GM12892 (cell line): ENCODE data around the gene PIAS1.
A peak's percentile ranks its signal among the peaks of the same experiment; 100 is the strongest.

Experiments
- DNase-seq: peaks from one replicate; pipeline ENCODE4 v3.0.0; 2011; ENCODE audit not compliant: insufficient read length
- FAIRE-seq: peaks from 2 replicates; lab custom pipeline; 2011; peaks lifted over from hg19 to GRCh38; lab: Jason Lieb, UNC
- POLR2A ChIP-seq: IDR thresholded peaks from 2 replicates; pipeline ENCODE4 v1.6.1; 2011; ENCODE audit warnings: low read depth, low read length, control low read depth
- POLR2AphosphoS5 ChIP-seq: IDR thresholded peaks from 2 replicates; pipeline ENCODE4 v1.6.1; 2011; ENCODE audit warnings: low read depth, low read length, control low read depth
- TAF1 ChIP-seq: IDR thresholded peaks from 2 replicates; pipeline ENCODE4 v1.6.1; 2011; ENCODE audit warnings: low read depth, mild to moderate bottlenecking, control low read depth, low read length, borderline replicate concordance

Gene PIAS1

DNA sequence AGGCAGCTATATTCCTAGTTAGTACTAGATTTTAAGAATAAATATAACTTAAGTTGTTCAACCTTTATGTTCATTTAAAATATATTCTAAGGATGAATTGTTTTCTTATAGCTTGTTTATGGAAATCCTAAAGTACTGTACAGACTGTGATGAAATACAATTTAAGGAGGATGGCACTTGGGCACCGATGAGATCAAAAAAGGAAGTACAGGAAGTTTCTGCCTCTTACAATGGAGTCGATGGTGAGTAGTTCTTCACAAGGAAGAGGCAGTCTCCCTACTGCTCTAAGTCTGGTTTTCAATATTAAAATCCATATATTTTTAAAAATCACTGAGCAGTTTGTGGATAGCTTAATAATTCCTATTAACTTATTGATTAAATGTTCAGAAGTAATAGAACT lies 121.4 kb downstream of the PIAS1 start:
- no peak for TF ChIP-seq POLR2AphosphoS5
- TF ChIP-seq POLR2A, result no peak
- no peak for TF ChIP-seq TAF1
- DNase-seq (no peak), FAIRE-seq (no peak)

DNA sequence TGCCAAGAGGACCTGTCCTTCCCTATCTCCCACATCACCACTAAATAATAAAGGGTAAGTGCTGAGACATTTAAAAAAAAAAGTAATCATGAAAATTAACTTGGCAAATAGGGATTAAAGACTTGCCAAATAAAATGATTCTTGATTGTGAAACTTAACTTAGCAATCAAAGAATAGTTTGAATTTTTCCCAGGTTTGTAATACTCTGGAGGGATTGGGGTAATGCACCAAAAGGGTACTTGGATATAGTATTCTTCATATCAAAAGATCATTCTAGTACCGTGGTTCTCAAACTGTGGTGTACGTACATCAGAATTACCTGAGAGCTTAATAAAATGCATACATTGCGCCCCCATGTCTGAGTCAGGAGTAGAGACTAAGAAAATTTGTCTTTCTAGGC lies 122.5 kb downstream of the PIAS1 start:
- no peak for TF ChIP-seq POLR2A
- TF ChIP-seq TAF1, result no peak
- TF ChIP-seq POLR2AphosphoS5, result no peak
- FAIRE-seq, result no peak
- DNase-seq, result no peak

DNA sequence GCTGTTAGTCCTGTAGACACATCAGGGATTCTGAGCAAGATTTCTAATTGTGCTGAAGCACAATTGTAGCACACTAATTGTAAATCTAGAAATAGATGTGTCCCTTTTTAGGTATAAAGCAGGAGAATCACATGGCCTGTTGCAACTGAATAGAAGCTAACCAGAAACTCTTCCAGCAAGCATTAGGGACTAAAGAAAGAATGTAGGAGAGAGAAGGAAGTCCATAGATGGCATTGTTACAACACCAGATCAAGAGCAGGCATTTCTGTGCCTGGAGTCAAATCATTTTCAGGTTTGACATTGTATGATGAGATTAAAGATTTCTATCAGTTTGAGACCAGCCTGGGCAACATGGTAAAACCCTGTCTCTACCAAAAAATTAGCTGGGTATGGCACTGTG lies 123.6 kb downstream of the PIAS1 start:
- no peak for TF ChIP-seq POLR2A
- TF ChIP-seq TAF1, result no peak
- TF ChIP-seq POLR2AphosphoS5, result no peak
- DNase-seq, result no peak
- FAIRE-seq, result no peak

DNA sequence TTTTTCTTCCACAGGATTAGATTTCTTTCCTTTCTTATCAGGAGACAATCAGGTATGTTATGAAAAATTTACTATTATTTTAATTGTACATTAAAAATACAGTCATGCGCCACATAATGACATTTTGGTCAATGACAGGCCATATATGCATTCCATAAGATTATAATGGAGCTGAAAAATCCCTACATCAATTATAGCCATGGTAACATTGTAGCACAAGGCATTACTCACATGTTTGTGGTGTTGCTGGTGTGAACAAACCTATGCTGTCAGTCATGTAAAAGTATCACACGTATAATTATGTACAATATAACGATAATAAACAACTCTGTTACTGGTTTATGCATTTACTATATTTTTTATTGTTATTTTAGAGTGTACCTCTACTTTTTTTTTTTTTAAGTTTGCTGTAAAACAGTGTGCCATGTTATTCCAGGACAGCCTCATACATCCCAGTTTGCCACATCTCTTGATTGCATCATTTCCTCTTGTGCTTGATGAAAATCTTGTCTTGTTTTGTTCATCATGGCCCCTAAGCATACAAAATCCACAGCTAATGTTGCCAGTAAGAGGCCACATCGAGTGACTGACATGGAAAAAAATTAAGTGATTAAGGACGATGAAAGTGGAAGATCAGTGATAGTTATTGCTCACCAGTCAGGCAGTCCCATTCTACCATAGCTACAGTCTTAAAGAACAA lies 129.7 kb downstream of the PIAS1 start:
- TF ChIP-seq TAF1, result no peak
- no peak for TF ChIP-seq POLR2A
- no peak for TF ChIP-seq POLR2AphosphoS5
- DNase-seq, result no peak
- FAIRE-seq, result no peak

DNA sequence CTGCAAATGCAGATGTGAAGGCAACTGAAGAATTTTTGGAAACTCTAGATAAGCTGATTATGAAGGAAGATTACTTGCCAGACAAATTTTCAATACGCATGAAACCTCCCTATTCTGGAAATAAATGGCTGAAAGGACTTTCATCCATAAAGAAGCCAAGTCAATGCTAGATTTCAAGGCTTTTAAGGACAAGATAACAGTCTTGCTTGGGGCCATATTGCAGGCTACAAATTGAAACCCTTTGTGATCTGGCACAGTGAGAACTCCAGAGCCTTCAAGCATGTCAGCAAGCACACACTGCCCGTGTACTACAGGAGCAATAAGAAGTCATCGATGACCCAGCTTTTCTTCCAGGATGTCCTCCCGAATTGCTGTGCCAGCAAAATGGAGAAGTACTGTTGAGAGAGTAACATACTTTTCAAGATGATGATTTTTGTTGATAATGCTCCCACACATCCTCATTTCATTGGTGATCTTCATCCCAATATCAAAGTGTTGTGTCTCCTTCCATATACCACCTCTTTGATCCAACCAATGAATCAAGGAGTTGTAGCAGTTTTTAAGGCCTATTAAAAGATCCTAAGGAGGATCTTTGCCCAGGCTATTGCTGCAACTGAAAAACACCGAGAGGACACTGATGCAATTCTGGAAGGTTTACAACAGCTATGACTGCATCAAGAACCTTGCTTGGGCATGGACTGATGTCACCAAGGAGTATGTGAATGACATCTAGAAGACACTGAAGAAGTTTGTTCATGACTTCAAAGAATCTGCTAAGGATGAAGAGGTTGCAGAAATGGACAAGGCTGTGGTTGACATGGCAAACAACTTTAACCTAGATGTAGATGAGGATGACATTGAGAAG lies 130.7 kb downstream of the PIAS1 start:
- TF ChIP-seq POLR2AphosphoS5, result no peak
- TF ChIP-seq TAF1, result no peak
- no peak for TF ChIP-seq POLR2A
- DNase-seq (no peak), FAIRE-seq (no peak)

DNA sequence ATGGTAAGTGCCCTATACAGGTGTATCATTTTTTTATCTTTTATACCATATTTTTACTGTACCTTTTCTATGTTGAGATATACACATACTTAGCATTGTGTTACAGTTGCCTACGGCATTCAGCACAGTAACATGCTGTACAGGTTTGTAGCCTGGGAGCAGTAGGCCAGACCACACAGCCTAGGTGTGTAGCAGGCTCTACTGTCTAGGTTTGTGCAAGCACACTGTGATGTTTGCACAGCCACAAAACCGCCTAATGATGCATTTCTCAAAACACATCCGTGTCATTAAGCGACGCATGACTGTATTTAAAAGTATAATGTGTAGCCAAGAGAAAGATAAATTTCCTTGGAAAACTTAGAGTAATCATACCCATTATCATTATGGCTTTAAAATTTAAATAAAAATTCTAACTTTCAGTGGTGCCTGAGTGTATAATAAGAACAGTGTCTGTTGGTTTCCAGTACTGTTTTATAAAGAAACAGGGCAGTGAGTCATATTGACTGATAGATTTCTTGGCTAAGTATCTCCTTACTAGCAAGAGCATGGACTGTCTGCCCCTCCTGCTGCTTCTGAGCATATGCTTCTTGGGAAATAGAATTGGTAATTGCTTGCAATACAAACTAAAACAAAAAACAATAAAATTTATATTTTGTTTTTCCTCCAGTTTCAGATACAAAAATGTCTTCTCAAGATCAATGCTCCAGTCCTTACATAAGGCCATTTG lies 132.7 kb downstream of the PIAS1 start:
- no peak for TF ChIP-seq POLR2AphosphoS5
- TF ChIP-seq TAF1, result no peak
- TF ChIP-seq POLR2A, result no peak
- FAIRE-seq (peak; percentile 42), DNase-seq (no peak)

DNA sequence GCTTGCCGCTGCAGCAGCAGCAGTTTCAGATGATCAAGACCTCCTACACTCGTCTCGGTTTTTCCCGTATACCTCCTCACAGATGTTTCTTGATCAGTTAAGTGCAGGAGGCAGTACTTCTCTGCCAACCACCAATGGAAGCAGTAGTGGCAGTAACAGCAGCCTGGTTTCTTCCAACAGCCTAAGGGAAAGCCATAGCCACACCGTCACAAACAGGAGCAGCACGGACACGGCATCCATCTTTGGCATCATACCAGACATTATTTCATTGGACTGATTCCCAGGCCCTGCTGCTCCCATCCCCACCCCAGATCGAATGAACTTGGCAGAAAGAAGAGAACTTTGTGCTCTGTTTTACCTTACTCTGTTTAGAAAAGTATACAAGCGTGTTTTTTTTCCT lies 133.4 kb downstream of the PIAS1 start:
- no peak for TF ChIP-seq POLR2A
- no peak for TF ChIP-seq TAF1
- TF ChIP-seq POLR2AphosphoS5, result no peak
- FAIRE-seq (peak; percentile 92), DNase-seq (no peak)

DNA sequence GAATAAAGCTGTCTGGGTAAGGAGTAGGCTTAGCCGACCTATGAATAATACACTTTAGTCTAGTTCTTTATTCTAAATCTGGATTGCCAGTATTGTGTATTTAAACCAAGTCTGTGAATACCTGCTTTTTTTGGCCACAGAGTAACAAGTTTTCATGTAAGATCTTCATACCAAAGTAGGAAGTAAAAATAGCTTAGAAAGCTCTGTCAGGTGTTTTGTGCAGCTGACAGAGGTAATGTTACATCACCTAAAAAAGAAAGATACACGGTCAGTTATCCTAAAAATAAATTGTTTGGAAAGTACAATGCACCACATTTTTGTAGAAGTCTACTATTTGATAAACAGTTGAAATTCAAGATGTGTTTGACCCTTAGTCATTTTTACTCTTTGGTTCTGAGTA lies 134.5 kb downstream of the PIAS1 start:
- FAIRE-seq (no peak), DNase-seq (no peak)

DNA sequence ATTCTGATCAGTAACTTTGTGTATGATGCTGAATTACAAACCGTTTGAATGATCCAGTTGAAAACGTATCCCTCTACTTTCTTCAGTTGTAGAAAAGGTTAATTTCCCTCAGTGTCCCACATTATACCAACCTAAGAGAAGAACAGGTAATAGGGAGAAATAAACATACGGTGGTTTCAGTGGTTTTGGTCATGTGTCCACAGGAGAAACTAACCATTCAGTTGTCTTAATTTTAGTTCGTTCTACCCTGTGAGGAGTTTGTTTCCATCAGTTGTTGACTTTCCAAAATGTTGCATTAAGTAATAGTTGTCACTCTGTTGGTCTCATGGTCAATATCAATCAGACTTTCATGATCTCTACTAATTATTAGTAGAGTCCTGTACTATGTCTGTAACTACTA lies 135.9 kb downstream of the PIAS1 start:
- TF ChIP-seq POLR2AphosphoS5 (0 out of 2 replicates have a peak, but pooled peaks have one; percentile 13), TAF1 (no peak), POLR2A (no peak)
- DNase-seq (no peak), FAIRE-seq (peak; percentile 80)

More for the DNA sequence above, 134.5 kb downstream of the PIAS1 start:
- TF ChIP-seq TAF1 (no peak), POLR2AphosphoS5 (no peak), POLR2A (no peak)

DNA sequence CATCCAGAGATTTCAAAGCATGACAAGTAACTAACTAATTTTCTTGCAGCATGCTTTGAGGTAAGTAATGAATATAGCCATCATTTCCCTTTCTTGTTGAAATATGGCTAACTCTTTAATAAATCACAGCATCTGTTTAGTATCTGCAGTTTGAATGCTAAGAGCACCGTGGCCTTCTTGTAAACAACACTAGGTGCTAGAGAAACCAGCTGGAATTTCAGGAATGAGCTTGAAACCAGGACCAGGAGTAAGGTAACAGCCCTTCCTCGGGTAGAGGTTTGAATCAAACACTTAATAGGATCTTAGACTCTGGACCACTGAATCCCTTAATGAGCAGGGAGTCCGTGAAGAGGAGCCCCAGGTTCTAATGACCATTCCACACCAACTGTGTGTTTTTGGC lies 137.4 kb downstream of the PIAS1 start:
- TF ChIP-seq POLR2AphosphoS5 (no peak), POLR2A (no peak; the same call in 1 of the 2 replicates), TAF1 (no peak)
- DNase-seq (no peak), FAIRE-seq (no peak)

DNA sequence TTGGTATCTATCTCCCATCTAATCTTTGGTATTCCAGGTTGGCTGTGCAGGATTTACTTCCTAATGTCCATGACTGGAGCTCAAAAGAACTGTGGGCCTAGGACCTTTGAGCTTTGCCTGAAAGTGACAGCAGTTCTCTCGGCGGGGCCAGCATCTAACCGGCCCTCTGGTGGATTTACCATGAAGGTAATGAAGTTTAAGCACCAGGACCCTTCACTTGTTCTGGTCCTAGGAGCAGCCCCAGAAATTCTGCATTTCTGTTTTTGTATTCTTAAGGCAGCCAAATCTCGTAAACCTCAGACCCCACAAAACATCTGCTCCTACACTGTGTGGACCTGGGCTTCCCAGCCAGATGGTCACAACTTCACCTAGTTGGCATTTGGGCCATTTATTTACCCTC lies 138.0 kb downstream of the PIAS1 start:
- DNase-seq (no peak), FAIRE-seq (peak; percentile 50)
- no peak for TF ChIP-seq POLR2AphosphoS5
- no peak for TF ChIP-seq POLR2A
- no peak for TF ChIP-seq TAF1
